SK-N-SH (cell line): ENCODE data around the gene SPTB. TPM values are rescaled to one million over a fixed set of nuclear protein-coding genes. Genes with fewer than 3 reads are reported as not detected.

Experiments used
- CTCF ChIA-PET: fragments of 300-600, 350-600 bp; formaldehyde crosslinking; extraction: SDS; loops from one replicate; lab custom pipeline; 2021; lab: Yijun Ruan, JAX
- POLR2A ChIA-PET: fragments of 350-600 bp; sonication (Branson Sonifier 250); formaldehyde crosslinking; extraction: SDS; loops from one replicate; lab custom pipeline; 2020; ENCODE audit warnings: antibody characterized with exemption, inconsistent platforms; lab: Yijun Ruan, JAX
- DNase-seq: peaks from one replicate; pipeline ENCODE4 v3.0.0; 2012
- H2AFZ ChIP-seq: fragments of 200-600 bp; sonication (generic); 2 replicates; pipeline ENCODE4 v1.8.1; 2016; ENCODE audit warnings: antibody characterized with exemption, mild to moderate bottlenecking, low read depth
- H3F3A ChIP-seq: fragments of 200-600 bp; sonication (generic); replicated peaks from 2 replicates; pipeline ENCODE3; 2016; ENCODE audit warnings: antibody characterized with exemption, mild to moderate bottlenecking; ENCODE audit not compliant: insufficient read depth
- H3K27ac ChIP-seq, 2 experiments: fragments of 200-500 bp in 1 of 2; fragments of 200-600 bp in 1 of 2; sonication (Bioruptor generic) in 1 of 2; sonication (generic), shearing (Covaris generic) in 1 of 2; 2 replicates each; pipeline versions ENCODE4 v1.5.1 to v1.6.1; 2014 to 2016; ENCODE audit warnings: low read depth in 2 of 2, inconsistent platforms in 1 of 2, low read length in 1 of 2, mild to moderate bottlenecking in 1 of 2, mixed read lengths in 1 of 2
- H3K27me3 ChIP-seq: fragments of 200-600 bp; sonication (generic), shearing (Covaris generic); 2 replicates; pipeline ENCODE4 v1.6.1; 2016; ENCODE audit warnings: mixed run types; ENCODE audit not compliant: insufficient read depth
- H3K36me3 ChIP-seq, 2 experiments: fragments of 200-500 bp in 1 of 2; fragments of 200-600 bp in 1 of 2; sonication (Bioruptor generic) in 1 of 2; sonication (generic) in 1 of 2; replicated peaks in 1 of 2; 2 replicates each; pipeline versions ENCODE3 to v1.5.1; 2014 to 2016; ENCODE audit warnings: low read length in 1 of 2, mild to moderate bottlenecking in 1 of 2; ENCODE audit not compliant: insufficient read depth in 2 of 2, control insufficient read depth in 1 of 2
- H3K4me1 ChIP-seq, 2 experiments: fragments of 200-500 bp in 1 of 2; fragments of 200-600 bp in 1 of 2; sonication (Bioruptor generic) in 1 of 2; sonication (generic), shearing (Covaris generic) in 1 of 2; 2 replicates each; pipeline versions ENCODE4 v1.5.1 to v1.6.1; 2014 to 2016; ENCODE audit warnings: low read depth in 1 of 2, low read length in 1 of 2, mixed run types in 1 of 2; ENCODE audit not compliant: insufficient read depth in 2 of 2, control insufficient read depth in 1 of 2
- H3K4me2 ChIP-seq: fragments of 200-600 bp; sonication (generic), shearing (Covaris generic); 2 replicates; pipeline ENCODE4 v1.6.1; 2017; ENCODE audit warnings: mixed run types
- H3K4me3 ChIP-seq, 2 experiments: fragments of 200-500 bp in 1 of 2; fragments of 200-600 bp in 1 of 2; sonication (Bioruptor generic) in 1 of 2; sonication (generic), shearing (Covaris generic) in 1 of 2; 2 replicates each; pipeline versions ENCODE4 v1.5.1 to v1.8.1; 2014 to 2016; ENCODE audit warnings: low read depth in 2 of 2, inconsistent platforms in 1 of 2, low read length in 1 of 2, mild to moderate bottlenecking in 1 of 2, mixed read lengths in 1 of 2, moderate library complexity in 1 of 2
- H3K79me2 ChIP-seq: fragments of 200-600 bp; sonication (generic); 2 replicates; pipeline ENCODE4 v1.8.1; 2017; ENCODE audit warnings: mild to moderate bottlenecking; ENCODE audit not compliant: insufficient read depth
- H3K9ac ChIP-seq: fragments of 200-600 bp; sonication (generic); 2 replicates; pipeline ENCODE4 v1.6.1; 2017; ENCODE audit warnings: mixed run types
- H3K9me2 ChIP-seq: fragments of 200-600 bp; sonication (generic); 2 replicates; pipeline ENCODE4 v1.6.1; 2017; ENCODE audit warnings: mixed run types
- H3K9me3 ChIP-seq: fragments of 200-600 bp; sonication (generic); 2 replicates; pipeline ENCODE4 v1.6.1; 2017; ENCODE audit warnings: mixed run types, mild to moderate bottlenecking, moderate library complexity
- H4K20me1 ChIP-seq: fragments of 200-600 bp; sonication (generic); 2 replicates; pipeline ENCODE4 v1.6.1; 2017; ENCODE audit warnings: mild to moderate bottlenecking, mixed run types; ENCODE audit not compliant: insufficient read depth
- ELF1 ChIP-seq: IDR thresholded peaks from 2 replicates; pipeline ENCODE4 v1.4.0; 2012
- EP300 ChIP-seq, 2 experiments: IDR thresholded peaks; 2 replicates each; pipeline versions ENCODE4 v1.4.0 to v1.6.1; 2012; ENCODE audit warnings: borderline replicate concordance in 1 of 2, low read depth in 1 of 2, low read length in 1 of 2
- FOXJ3 ChIP-seq: sonication (generic); formaldehyde crosslinking; IDR thresholded peaks from 2 replicates; pipeline ENCODE4 v1.5.1; 2020; ENCODE audit warnings: mild to moderate bottlenecking, missing genetic modification reagents
- FOXM1 ChIP-seq: IDR thresholded peaks from 2 replicates; pipeline ENCODE4 v1.4.0; 2012; ENCODE audit warnings: low read depth, mild to moderate bottlenecking
- JUND ChIP-seq: IDR thresholded peaks from 2 replicates; pipeline ENCODE4 v1.4.0; 2012
- MEF2A ChIP-seq: IDR thresholded peaks from 2 replicates; pipeline ENCODE4 v1.4.0; 2012; ENCODE audit warnings: low read depth, borderline replicate concordance
- RCOR1 ChIP-seq: fragments of 150-350 bp; IDR thresholded peaks from 2 replicates; pipeline ENCODE4 v1.6.1; 2017; ENCODE audit warnings: antibody characterized with exemption, low read length
- RFX5 ChIP-seq: IDR thresholded peaks from 2 replicates; pipeline ENCODE4 v1.6.1; 2012; ENCODE audit warnings: mild to moderate bottlenecking, improper control_type of control experiment, low read length
- RXRA ChIP-seq: IDR thresholded peaks from 2 replicates; pipeline ENCODE4 v1.4.0; 2012; ENCODE audit warnings: low read depth, mild to moderate bottlenecking, borderline replicate concordance
- SIN3A ChIP-seq: IDR thresholded peaks from 2 replicates; pipeline ENCODE4 v1.6.1; 2012; ENCODE audit warnings: low read depth, mild to moderate bottlenecking, low read length, moderate library complexity, borderline replicate concordance
- SMC3 ChIP-seq: IDR thresholded peaks from 2 replicates; pipeline ENCODE4 v1.6.1; 2012; ENCODE audit warnings: low read depth, low read length, improper control_type of control experiment
- TCF12 ChIP-seq: IDR thresholded peaks from 2 replicates; pipeline ENCODE4 v1.4.0; 2012
- WGBS: methylation state at CpG from one replicate; pipeline ENCODE4 v1.1.6; 2017; ENCODE audit warnings: low lambda C conversion rate; 5-methylcytosine and 5-hydroxymethylcytosine counted together
- polyA plus RNA-seq, 3 experiments: library from polyadenylated mRNA; depleted of rRNA; stranded (reverse); fragments of >200 nt; gene quantifications; 2 replicates each; pipeline ENCODE4 v1.2.3, GENCODE V29; 2012
- TF ChIP-seq, protein P1 (sequence below): IDR thresholded peaks from 2 replicates; pipeline ENCODE4 v1.4.0; 2012; ENCODE audit warnings: low read depth, borderline replicate concordance
- TF ChIP-seq, protein P2 (sequence below): IDR thresholded peaks from 2 replicates; pipeline ENCODE4 v1.4.0; 2012; ENCODE audit warnings: low read depth
- TF ChIP-seq, protein P3 (sequence below): IDR thresholded peaks from 2 replicates; pipeline ENCODE4 v1.4.0; 2012; ENCODE audit warnings: low read depth, borderline replicate concordance
- TF ChIP-seq, protein P4 (sequence below): fragments of 150-350 bp; IDR thresholded peaks from 2 replicates; pipeline ENCODE4 v1.6.1; 2016; ENCODE audit warnings: mild to moderate bottlenecking, low read depth, low read length
- TF ChIP-seq, protein P5 (sequence below): fragments of 200-600 bp; sonication (generic); IDR thresholded peaks from 2 replicates; pipeline ENCODE4 v1.6.1; 2017; ENCODE audit warnings: antibody characterized with exemption, mild to moderate bottlenecking, moderate library complexity
- TF ChIP-seq, protein P6 (sequence below): IDR thresholded peaks from 2 replicates; pipeline ENCODE4; 2012

Gene SPTB
- polyA plus RNA-seq, 1 of the 3 experiments (the other 2 are of a cell fraction): 0.15 TPM

DNA sequence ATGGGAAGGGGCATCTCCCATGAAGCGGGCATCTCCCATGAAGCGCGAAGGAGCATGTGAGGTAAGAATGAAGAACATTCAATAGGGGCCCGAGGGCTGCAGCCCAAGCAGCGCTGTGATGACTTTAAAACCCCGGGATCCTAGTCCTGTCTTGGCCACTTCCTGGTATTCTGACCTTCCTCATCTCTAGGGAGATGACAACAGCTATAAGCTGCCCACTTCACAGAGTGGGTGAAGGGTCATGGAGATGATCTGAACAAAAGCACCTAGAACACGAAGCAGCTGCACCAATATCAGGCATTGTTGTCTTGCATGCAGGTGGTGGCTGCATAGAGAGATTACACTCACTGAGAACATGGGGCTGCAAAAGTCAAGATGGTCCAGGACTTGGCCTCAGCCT lies 64.5 kb downstream of the SPTB start (continued):
- no peak for TF ChIP-seq SIN3A
- no peak for TF ChIP-seq SMC3
- TF ChIP-seq RXRA: no peak
- TF ChIP-seq, all 33 proteins: peak for 0

DNA sequence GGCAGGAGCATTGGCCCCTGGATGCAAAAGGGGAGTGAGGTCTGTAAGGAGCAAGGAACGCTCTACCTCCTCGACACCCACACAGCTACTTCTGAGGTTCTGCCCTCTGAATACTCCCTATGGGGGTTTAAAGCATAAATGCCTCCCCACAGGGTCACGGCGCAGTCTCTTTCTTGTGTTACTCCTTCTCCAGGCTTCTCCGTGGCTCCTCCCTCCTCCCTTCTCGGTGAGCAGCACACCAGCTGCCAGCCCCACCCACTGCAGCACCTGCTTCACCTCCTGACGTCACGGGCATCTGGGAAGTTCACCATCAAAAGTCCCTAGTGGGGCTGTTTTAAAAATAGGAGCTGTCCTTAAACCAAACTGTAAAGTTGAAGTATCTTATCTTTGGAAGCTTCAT lies 67.3 kb downstream of the SPTB start:
- WGBS: 92% methylated on average over 8 of the region's 8 CpGs
- Histone ChIP-seq H3K4me3 (no peak overlapping the region), H3K4me1 (peaks cover 5% of the 10 kb centered on the region in 2 experiments; a peak in 3 of 4 replicates), H3K9me3 (no peaks in the 10 kb centered on the region), H3K9ac (no peak overlapping the region), H3K27ac (no peak overlapping the region), H3K79me2 (no peaks in the 10 kb centered on the region), H2AFZ (no peak overlapping the region), H4K20me1 (no peaks in the 10 kb centered on the region), H3K27me3 (no peaks in the 10 kb centered on the region), H3K4me2 (no peak overlapping the region), H3K9me2 (no peaks in the 10 kb centered on the region), H3F3A (peaks cover 9% of the 10 kb centered on the region), H3K36me3 (no peaks in the 10 kb centered on the region)
- no peak for DNase-seq
- ChIA-PET CTCF (interaction anchor here (0.8 to 7.2 kb wide), 7 partner anchors 10 to 125 kb away, joined by 3 to 63 read pairs (median 3); no protein-coding TSS in a partner anchor), POLR2A (no interaction called here)
- TF ChIP-seq, protein P1, sequence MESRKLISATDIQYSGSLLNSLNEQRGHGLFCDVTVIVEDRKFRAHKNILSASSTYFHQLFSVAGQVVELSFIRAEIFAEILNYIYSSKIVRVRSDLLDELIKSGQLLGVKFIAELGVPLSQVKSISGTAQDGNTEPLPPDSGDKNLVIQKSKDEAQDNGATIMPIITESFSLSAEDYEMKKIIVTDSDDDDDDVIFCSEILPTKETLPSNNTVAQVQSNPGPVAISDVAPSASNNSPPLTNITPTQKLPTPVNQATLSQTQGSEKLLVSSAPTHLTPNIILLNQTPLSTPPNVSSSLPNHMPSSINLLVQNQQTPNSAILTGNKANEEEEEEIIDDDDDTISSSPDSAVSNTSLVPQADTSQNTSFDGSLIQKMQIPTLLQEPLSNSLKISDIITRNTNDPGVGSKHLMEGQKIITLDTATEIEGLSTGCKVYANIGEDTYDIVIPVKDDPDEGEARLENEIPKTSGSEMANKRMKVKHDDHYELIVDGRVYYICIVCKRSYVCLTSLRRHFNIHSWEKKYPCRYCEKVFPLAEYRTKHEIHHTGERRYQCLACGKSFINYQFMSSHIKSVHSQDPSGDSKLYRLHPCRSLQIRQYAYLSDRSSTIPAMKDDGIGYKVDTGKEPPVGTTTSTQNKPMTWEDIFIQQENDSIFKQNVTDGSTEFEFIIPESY: no peak
- TF ChIP-seq RCOR1 (no peak), FOXJ3 (CRISPR knock-in tag) (no peak), TCF12 (no peak), FOXM1 (no peak), MEF2A (no peak), EP300 (IDR thresholded peaks at IDR 0.05; ENCODE audit: borderline replicate concordance in 1 of 2, low read depth in 1 of 2, low read length in 1 of 2) (no peak), ELF1 (no peak)
- TF ChIP-seq, protein P2, sequence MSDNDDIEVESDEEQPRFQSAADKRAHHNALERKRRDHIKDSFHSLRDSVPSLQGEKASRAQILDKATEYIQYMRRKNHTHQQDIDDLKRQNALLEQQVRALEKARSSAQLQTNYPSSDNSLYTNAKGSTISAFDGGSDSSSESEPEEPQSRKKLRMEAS: no peak
- TF ChIP-seq, protein P3, sequence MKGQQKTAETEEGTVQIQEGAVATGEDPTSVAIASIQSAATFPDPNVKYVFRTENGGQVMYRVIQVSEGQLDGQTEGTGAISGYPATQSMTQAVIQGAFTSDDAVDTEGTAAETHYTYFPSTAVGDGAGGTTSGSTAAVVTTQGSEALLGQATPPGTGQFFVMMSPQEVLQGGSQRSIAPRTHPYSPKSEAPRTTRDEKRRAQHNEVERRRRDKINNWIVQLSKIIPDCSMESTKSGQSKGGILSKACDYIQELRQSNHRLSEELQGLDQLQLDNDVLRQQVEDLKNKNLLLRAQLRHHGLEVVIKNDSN: no peak

DNA sequence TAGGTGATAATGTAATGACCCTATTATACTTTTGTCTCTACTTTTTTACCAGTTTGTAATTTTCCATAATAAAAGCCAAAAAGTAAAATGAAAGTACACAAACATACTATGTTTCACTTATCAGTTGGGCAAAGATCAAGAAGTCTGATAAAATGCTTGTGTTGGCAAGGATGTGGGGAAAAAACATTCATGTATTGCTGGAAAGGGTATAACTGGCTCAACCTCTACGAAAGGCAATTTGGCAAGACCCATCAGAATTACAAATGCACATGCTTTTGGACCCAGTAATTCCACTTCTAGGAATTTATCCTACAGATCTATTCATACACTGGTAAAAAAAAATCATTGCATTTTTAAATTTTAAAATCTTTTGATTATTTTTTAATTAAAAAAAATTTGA lies 68.0 kb downstream of the SPTB start:
- no peak overlapping the region; a peak in 1 of 4 replicates for H3K27ac ChIP-seq
- no peaks in the 10 kb centered on the region for H3K9me3 ChIP-seq
- H3K9ac ChIP-seq: no peak overlapping the region
- H3K4me3 ChIP-seq: no peak overlapping the region
- POLR2A ChIA-PET: no interaction called here
- CTCF ChIA-PET: interaction anchor here (0.7 to 7.2 kb wide), 4 partner anchors 10 to 581 kb away, joined by 3 to 63 read pairs (median 12); no protein-coding TSS in a partner anchor
- peaks cover 16% of the 10 kb centered on the region for H3F3A ChIP-seq
- no peak overlapping the region for H3K4me2 ChIP-seq
- no peak for DNase-seq
- 13% methylated on average over 1 of the region's 1 CpG for WGBS
- H3K27me3 ChIP-seq: no peaks in the 10 kb centered on the region
- H4K20me1 ChIP-seq: no peaks in the 10 kb centered on the region
- H3K9me2 ChIP-seq: no peaks in the 10 kb centered on the region
- H3K4me1 ChIP-seq: peaks cover 2 to 11% of the 10 kb centered on the region in 2 experiments; a peak in 3 of 4 replicates
- no peaks in the 10 kb centered on the region for H3K79me2 ChIP-seq
- H3K36me3 ChIP-seq: no peaks in the 10 kb centered on the region
- H2AFZ ChIP-seq: no peak overlapping the region
- TF ChIP-seq, protein P3: no peak
- TF ChIP-seq RFX5: no peak
- TF ChIP-seq MEF2A: peak; percentile 27; the same call in 1 of the 2 replicates
- TF ChIP-seq JUND: peak; percentile 43
- TF ChIP-seq, protein P2: no peak
- peak; percentile 66 for TF ChIP-seq TCF12
- TF ChIP-seq, protein P4, sequence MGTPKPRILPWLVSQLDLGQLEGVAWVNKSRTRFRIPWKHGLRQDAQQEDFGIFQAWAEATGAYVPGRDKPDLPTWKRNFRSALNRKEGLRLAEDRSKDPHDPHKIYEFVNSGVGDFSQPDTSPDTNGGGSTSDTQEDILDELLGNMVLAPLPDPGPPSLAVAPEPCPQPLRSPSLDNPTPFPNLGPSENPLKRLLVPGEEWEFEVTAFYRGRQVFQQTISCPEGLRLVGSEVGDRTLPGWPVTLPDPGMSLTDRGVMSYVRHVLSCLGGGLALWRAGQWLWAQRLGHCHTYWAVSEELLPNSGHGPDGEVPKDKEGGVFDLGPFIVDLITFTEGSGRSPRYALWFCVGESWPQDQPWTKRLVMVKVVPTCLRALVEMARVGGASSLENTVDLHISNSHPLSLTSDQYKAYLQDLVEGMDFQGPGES: no peak
- TF ChIP-seq, protein P5, sequence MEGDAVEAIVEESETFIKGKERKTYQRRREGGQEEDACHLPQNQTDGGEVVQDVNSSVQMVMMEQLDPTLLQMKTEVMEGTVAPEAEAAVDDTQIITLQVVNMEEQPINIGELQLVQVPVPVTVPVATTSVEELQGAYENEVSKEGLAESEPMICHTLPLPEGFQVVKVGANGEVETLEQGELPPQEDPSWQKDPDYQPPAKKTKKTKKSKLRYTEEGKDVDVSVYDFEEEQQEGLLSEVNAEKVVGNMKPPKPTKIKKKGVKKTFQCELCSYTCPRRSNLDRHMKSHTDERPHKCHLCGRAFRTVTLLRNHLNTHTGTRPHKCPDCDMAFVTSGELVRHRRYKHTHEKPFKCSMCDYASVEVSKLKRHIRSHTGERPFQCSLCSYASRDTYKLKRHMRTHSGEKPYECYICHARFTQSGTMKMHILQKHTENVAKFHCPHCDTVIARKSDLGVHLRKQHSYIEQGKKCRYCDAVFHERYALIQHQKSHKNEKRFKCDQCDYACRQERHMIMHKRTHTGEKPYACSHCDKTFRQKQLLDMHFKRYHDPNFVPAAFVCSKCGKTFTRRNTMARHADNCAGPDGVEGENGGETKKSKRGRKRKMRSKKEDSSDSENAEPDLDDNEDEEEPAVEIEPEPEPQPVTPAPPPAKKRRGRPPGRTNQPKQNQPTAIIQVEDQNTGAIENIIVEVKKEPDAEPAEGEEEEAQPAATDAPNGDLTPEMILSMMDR: no peak
- TF ChIP-seq, protein P6, sequence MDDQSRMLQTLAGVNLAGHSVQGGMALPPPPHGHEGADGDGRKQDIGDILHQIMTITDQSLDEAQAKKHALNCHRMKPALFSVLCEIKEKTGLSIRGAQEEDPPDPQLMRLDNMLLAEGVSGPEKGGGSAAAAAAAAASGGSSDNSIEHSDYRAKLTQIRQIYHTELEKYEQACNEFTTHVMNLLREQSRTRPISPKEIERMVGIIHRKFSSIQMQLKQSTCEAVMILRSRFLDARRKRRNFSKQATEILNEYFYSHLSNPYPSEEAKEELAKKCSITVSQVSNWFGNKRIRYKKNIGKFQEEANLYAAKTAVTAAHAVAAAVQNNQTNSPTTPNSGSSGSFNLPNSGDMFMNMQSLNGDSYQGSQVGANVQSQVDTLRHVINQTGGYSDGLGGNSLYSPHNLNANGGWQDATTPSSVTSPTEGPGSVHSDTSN: peak; percentile 41; the same call in 1 of the 2 replicates
